Immature natural killer cell (primary cell): ENCODE measurements around the gene TMEM125. TPM values are rescaled to one million over a fixed set of nuclear protein-coding genes. Genes with fewer than 3 reads are reported as not detected.

Experiments
- DNase-seq, 3 donors: peaks; one replicate each; pipeline ENCODE4 v3.0.0; 2022; ENCODE audit warnings: mixed read lengths in 1 of 3
- H3K27ac Mint-ChIP-seq, 6 donors: one replicate each; pipeline ENCODE4 v1.8.0; 2020; ENCODE audit warnings: mixed read lengths in 6 of 6, mild to moderate bottlenecking in 5 of 6, inconsistent platforms in 4 of 6, moderate library complexity in 3 of 6
- H3K27me3 Mint-ChIP-seq, 3 donors: one replicate each; pipeline ENCODE4 v1.8.0; 2020 to 2021; ENCODE audit warnings: low read depth in 3 of 3, mild to moderate bottlenecking in 3 of 3, mixed read lengths in 3 of 3, moderate library complexity in 3 of 3, inconsistent platforms in 1 of 3
- H3K36me3 Mint-ChIP-seq, 3 donors: one replicate each; pipeline ENCODE4 v1.8.0; 2020; ENCODE audit warnings: mixed read lengths in 3 of 3, inconsistent platforms in 2 of 3, mild to moderate bottlenecking in 2 of 3
- H3K4me1 Mint-ChIP-seq, 2 donors: one replicate each; pipeline ENCODE4 v1.8.0; 2020; ENCODE audit warnings: inconsistent platforms in 2 of 2, mild to moderate bottlenecking in 2 of 2, mixed read lengths in 2 of 2, moderate library complexity in 1 of 2
- H3K4me3 Mint-ChIP-seq, 5 donors: one replicate each; pipeline ENCODE4 v1.8.0; 2020; ENCODE audit warnings: mild to moderate bottlenecking in 5 of 5, mixed read lengths in 5 of 5, inconsistent platforms in 3 of 5, moderate library complexity in 3 of 5
- H3K9me3 Mint-ChIP-seq, 6 donors: one replicate each; pipeline ENCODE4 v1.8.0; 2020; ENCODE audit warnings: mild to moderate bottlenecking in 6 of 6, mixed read lengths in 6 of 6, inconsistent platforms in 4 of 6, moderate library complexity in 3 of 6
- polyA plus RNA-seq, 3 donors: library from polyadenylated mRNA; unstranded; fragments of 300-500 nt; fragmentation: Illumina TruSeq; gene quantifications; one replicate each; pipeline ENCODE4 v1.2.3, GENCODE V29; 2021

The TMEM125 gene
- polyA plus RNA-seq: 1 to 10 TPM in 1 of 3 donors, under 1 TPM in 1, not detected in 1; 0.53 to 3.7 TPM

DNA sequence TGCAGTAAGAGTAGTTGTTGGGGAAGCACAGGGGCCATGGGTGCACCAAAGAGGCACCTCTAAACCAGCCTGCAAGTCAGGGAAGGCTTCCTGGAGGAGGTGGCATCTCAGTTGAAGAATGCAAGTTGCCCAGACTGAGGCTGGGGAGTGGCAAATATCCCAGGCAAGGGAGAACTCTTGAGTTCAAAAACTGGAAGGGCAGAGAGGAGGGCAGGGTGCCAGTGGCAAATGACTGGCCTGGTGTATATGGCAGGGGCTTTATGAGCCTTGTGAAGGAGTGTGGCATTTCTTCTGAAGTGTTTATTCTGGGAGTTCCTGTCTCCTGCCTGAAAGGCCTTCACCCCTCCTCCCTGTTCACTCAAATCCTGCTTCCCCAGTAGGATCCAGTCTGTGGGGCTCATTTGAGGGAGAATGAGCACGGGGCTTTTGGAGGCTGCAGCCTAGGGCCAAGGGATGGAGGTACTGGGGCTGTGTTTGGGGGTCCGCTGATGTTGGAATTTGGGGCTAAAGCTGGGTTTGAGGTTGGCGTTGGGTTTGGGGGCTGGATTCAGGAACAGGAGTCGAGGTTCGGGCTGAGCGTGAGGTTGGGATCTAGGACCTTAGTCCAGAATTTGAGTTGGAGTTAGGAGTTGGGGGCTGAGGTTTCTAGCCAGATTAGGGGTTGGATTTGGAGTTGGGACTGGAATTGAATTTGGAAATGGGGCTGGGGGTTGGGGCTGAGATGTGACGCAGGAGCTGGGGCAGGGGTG is at the start of gene TMEM125:
Gene TMEM125 (plus strand): TSS at position 357 of the 749 bp plus-strand sequence. CDS start 2,740 bp downstream, outside the sequence.
- Mint-ChIP-seq H3K4me1 (peaks cover 25 to 27% of the 10 kb centered on the region in 2 donors), H3K27ac (peak within 1 kb of the TSS in 3 of 6 donors; percentile 10 to 63 (median 31)), H3K9me3 (no peaks in the 10 kb centered on the region), H3K4me3 (peak within 1 kb of the TSS; percentile 70 to 84 (median 72)), H3K36me3 (peaks cover 0 to 4% (median 0%) of the 10 kb centered on the region in 3 donors), H3K27me3 (peaks cover 5 to 6% (median 6%) of the 10 kb centered on the region in 3 donors)
- DNase-seq: no peak

DNA sequence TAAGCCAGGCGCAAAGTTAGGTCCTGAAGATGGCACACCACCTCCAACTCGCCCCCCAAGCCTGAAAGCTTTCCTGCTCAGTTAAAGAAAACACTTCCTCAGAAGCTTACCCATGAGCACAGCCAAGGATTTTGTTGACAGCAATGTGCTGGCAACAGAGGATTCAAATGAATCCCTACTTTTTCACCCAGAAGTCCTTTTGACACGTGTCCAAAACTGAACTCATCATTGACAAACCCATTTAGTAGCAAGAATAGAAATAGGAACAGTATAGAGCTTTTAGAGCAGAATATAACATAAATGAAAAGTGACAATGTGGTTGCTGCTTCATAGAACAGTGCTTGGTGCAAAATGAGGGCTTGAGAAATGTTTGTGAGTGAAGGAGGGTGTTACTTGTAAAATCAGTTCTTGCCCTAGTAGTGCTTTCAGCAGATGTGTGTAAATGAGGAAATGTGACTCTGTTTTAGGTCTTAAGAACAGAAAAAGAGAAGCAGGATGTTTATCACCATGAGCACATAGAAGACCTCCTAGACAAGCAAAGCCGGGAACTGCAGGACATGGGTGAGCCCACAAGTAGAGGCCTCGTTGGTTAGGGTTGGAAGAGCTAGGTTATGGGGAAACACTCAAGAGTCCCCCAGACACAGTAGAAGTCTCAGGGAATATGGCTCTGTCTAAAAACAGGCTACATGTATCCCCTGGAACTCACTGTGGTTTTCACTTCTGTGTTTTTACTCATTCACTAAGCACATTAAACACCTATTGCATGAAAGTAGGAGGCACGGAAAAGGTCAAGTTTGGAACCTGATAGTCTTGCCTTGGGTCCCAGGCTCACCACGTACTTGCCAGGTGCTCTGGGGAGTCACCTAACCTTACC is 48.6 kb upstream of the TMEM125 start:
- no peak for DNase-seq
- Mint-ChIP-seq H3K4me1 (no peaks in the 10 kb centered on the region), H3K27ac (no peak overlapping the region), H3K36me3 (no peaks in the 10 kb centered on the region), H3K9me3 (no peaks in the 10 kb centered on the region), H3K4me3 (no peak overlapping the region), H3K27me3 (peaks cover 3 to 5% (median 3%) of the 10 kb centered on the region in 3 donors)

DNA sequence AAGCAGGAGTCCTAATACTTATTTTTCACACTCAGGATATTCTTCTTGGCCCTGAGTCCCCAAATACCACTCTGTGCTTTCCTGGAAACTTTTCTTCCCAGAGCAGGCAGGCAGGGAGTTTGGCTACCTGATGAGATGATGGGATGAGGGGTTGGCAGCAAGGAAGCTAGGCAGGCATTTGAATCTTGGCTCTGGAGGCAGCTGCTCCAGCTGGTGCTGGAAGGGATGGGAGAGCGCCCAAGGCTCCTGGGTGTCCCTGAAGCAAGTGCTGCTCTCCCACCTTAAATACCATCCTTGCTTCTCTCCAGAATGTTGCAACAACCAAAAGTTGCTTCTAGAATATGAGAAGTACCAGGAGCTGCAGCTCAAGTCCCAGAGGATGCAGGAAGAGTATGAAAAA is 48.0 kb upstream of the TMEM125 start:
- no peak overlapping the region for H3K4me3 Mint-ChIP-seq
- H3K4me1 Mint-ChIP-seq: no peaks in the 10 kb centered on the region
- H3K9me3 Mint-ChIP-seq: no peaks in the 10 kb centered on the region
- peaks cover 0 to 5% (median 1%) of the 10 kb centered on the region in 3 donors for H3K27me3 Mint-ChIP-seq
- H3K36me3 Mint-ChIP-seq: no peaks in the 10 kb centered on the region
- no peak overlapping the region for H3K27ac Mint-ChIP-seq
- no peak for DNase-seq

DNA sequence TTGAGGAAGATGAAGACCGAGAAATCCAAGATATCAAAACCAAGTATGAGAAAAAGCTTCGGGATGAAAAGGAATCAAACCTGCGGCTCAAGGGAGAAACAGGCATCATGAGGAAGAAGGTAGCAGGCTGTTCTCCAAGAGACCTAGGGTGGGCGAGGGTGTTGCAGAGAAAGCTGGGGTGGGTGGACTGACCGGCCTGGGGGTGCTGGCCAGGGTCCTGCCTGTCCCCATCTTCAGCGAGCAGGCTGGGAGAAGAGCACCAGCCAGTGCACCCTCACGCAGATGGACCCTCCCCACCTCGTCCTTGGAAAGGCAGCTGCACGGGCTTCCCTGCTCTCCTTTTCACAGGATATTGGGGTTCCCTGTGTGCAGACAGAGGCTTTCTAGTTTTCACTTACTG is 46.9 kb upstream of the TMEM125 start:
- no peaks in the 10 kb centered on the region for H3K4me1 Mint-ChIP-seq
- no peak overlapping the region for H3K27ac Mint-ChIP-seq
- DNase-seq: no peak
- no peak overlapping the region for H3K4me3 Mint-ChIP-seq
- H3K36me3 Mint-ChIP-seq: no peaks in the 10 kb centered on the region
- no peaks in the 10 kb centered on the region for H3K9me3 Mint-ChIP-seq
- H3K27me3 Mint-ChIP-seq: peaks cover 0 to 2% (median 0%) of the 10 kb centered on the region in 3 donors

DNA sequence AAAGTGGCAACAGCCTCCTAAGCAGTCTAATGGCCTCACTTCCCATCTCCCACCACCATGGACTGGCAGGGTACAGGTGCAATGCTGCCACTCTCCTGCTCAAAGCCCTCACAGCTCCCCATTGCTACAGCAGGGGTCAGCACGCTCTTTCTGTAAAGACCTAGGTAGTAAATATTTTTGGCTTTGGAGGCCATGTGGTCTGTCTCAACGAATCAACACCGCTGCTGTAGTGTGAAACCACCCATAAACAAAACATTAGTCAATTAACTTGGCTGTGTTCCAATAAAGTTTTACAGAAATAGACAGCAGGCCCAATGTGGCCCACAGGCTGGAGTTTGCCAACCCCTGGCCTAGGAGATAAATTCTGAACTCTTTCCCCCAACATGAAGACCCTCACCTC is 44.6 kb upstream of the TMEM125 start:
- no peak for DNase-seq
- H3K27me3 Mint-ChIP-seq: peaks cover 0 to 2% (median 1%) of the 10 kb centered on the region in 3 donors
- no peaks in the 10 kb centered on the region for H3K9me3 Mint-ChIP-seq
- H3K4me1 Mint-ChIP-seq: no peaks in the 10 kb centered on the region
- no peaks in the 10 kb centered on the region for H3K36me3 Mint-ChIP-seq
- no peak overlapping the region for H3K27ac Mint-ChIP-seq
- no peak overlapping the region for H3K4me3 Mint-ChIP-seq

DNA sequence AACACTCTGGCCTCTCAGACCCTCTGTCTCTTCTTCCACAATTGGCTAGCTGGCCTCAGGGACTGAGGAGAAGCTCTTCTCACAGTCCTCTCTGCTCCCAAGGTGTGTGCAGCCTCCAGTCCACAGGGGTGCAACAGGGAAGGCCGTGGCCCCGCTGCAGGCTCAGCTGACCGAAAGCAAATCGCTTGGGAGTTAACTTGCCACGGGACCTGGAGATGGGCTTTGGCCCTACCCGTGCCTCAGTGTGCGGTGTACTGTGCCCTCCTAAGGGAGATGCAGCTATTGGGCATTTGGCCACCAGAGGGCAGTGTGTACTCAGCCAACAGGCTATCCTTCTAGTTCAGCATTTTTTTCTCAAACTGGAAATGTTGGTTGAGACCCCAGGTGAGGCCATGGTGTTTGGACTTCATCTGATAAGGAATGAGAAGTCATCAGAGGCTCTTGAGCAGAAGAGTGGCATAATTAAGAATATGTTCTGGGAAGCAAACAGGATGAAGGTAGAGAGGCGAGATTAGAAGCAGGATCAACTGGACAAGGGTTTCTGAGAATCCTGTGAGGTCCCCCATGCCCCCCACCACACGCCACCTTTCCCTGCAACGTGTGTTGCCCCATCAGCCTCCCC is 42.5 kb upstream of the TMEM125 start:
- no peak overlapping the region for H3K4me3 Mint-ChIP-seq

DNA sequence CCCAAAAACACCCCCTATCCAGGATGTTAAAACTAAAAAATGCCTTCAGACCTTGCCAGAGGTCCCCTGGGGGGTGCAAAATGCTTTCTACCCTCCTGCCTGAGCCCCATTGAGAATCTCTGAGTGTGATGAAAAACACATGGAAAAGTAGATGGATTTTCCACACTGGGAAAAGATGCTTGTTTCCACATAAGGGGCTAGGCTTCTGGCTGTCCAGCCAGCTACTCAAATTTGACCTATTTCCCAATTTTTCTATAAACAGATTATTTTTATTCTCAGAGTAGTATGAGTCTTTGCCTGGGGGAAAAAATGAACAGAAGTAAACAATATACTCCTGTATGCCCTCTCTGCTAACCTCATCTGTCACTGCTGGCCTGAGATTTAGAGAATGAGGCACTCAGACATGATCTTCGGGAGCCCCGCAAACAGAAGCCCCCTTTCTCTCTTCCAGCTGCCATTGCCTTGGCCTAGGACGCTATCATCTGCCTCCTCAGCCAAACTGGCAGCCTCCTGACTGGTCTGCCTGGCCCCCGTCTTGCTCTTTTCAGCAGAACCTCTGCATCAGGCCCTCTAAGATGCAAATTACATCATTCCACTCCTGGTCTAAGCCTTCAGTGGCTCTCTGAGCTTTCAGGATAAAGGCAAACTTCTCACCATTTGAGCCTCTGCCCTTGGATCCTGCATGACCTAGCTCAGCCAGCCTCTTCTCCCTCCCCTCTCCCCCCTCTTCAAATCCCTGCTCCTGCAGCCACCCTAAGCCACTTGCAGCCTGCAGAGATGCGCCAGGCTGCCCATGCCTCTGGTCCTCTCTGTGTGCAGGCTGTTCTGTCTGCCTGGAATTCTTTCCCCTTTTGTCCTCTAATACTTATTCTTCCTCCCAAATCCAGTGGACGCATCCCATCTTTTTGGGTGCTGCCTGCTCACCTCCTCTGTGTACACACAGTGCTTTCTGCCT is 39.7 kb upstream of the TMEM125 start:
- Mint-ChIP-seq H3K4me3 (no peak overlapping the region), H3K9me3 (no peaks in the 10 kb centered on the region), H3K4me1 (no peaks in the 10 kb centered on the region), H3K27me3 (peaks cover 0 to 2% (median 0%) of the 10 kb centered on the region in 3 donors), H3K27ac (no peak overlapping the region), H3K36me3 (no peaks in the 10 kb centered on the region)
- DNase-seq: no peak

More for the DNA sequence above, 42.5 kb upstream of the TMEM125 start:
- H3K27ac Mint-ChIP-seq: no peak overlapping the region
- no peaks in the 10 kb centered on the region for H3K36me3 Mint-ChIP-seq
- no peaks in the 10 kb centered on the region for H3K9me3 Mint-ChIP-seq
- peaks cover 0 to 2% (median 1%) of the 10 kb centered on the region in 3 donors for H3K27me3 Mint-ChIP-seq
- H3K4me1 Mint-ChIP-seq: no peaks in the 10 kb centered on the region
- peak; percentile 61 to 70 (median 65) for DNase-seq

DNA sequence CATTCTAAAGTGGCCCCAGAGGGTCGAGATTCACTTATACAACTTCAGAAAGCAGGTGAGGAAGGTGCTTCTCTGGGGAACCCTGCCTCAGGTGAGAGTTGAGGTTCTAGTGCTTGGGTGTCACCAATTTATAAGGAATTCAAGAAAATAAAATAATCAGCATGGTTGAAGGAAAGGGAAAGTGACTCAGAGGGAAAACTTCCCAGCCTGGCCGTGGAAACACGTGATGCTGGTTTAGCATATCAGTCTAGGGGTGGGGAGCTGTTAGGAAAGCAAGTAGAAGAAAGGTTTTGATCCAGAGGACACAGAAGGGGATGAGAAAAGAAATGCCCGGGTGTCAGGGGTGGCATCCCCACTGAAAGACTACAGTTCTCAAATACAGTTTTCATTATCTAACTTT is 37.7 kb upstream of the TMEM125 start:
- Mint-ChIP-seq H3K4me3 (no peak overlapping the region), H3K4me1 (no peaks in the 10 kb centered on the region), H3K9me3 (no peaks in the 10 kb centered on the region), H3K27ac (no peak overlapping the region), H3K27me3 (peaks cover 0 to 2% (median 0%) of the 10 kb centered on the region in 3 donors), H3K36me3 (no peaks in the 10 kb centered on the region)
- DNase-seq: no peak

DNA sequence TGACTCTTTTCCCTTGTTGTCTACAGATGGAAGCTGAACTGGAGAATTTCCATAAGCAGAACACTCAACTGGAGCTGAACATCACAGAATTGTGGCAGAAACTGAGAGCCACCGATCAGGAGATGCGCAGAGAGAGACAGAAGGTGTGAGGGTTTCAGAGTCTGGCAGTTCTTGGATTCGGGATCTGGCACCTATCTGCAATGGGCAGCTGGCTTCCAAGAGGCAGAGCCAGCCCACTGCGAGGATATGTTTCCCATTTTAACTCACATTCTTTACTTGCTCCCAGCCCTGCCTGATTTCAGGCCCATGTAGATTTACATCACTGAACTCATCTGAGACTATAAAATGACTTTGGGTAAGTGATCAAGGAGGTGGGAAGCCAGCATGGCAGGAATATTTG is 37.3 kb upstream of the TMEM125 start:
- H3K36me3 Mint-ChIP-seq: no peaks in the 10 kb centered on the region

DNA sequence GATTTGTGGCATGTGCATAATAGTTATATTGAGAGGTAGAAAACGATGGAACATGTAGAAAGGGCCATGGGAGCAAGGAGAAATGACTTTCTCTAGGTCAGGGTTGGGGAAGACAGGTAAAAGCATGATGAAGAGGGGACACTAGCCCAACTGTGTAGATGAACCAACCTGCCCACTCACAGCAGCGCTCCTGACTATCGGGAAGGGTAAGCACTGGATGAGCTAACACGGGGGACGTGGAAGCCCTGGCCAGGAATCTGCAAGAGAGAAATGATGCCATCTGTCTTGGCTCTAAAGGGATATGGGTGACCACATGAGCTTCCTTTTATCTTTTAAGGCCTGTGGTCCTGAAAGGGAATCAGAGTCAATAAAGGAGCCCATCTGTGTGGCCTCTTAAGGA is 36.2 kb upstream of the TMEM125 start:
- no peak for DNase-seq
- H3K27me3 Mint-ChIP-seq: peaks cover 0 to 2% (median 0%) of the 10 kb centered on the region in 3 donors
- H3K27ac Mint-ChIP-seq: no peak overlapping the region
- H3K36me3 Mint-ChIP-seq: no peaks in the 10 kb centered on the region
- H3K4me3 Mint-ChIP-seq: no peak overlapping the region
- H3K4me1 Mint-ChIP-seq: no peaks in the 10 kb centered on the region
- no peaks in the 10 kb centered on the region for H3K9me3 Mint-ChIP-seq

More for the DNA sequence above, 37.3 kb upstream of the TMEM125 start:
- Mint-ChIP-seq H3K4me3 (no peak overlapping the region), H3K27me3 (peaks cover 0 to 2% (median 0%) of the 10 kb centered on the region in 3 donors), H3K9me3 (no peaks in the 10 kb centered on the region), H3K27ac (no peak overlapping the region), H3K4me1 (no peaks in the 10 kb centered on the region)
- no peak for DNase-seq

DNA sequence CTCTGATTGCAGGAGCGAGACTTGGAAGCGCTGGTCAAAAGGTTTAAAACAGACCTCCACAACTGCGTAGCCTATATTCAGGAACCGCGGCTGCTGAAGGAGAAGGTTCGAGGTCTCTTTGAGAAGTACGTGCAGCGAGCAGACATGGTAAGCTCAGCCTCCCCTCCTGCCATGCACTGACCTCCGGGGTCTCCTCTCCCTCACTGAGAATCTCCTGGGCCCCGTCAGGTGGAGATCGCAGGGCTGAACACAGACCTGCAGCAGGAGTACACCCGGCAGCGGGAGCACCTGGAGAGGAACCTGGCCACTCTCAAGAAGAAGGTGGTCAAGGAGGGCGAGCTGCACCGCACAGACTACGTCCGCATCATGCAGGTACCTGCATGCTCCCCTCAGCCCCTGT is 35.5 kb upstream of the TMEM125 start:
- Mint-ChIP-seq H3K27ac (no peak overlapping the region), H3K9me3 (no peaks in the 10 kb centered on the region), H3K36me3 (no peaks in the 10 kb centered on the region), H3K4me3 (no peak overlapping the region), H3K27me3 (no peaks in the 10 kb centered on the region), H3K4me1 (no peaks in the 10 kb centered on the region)
- DNase-seq: no peak

DNA sequence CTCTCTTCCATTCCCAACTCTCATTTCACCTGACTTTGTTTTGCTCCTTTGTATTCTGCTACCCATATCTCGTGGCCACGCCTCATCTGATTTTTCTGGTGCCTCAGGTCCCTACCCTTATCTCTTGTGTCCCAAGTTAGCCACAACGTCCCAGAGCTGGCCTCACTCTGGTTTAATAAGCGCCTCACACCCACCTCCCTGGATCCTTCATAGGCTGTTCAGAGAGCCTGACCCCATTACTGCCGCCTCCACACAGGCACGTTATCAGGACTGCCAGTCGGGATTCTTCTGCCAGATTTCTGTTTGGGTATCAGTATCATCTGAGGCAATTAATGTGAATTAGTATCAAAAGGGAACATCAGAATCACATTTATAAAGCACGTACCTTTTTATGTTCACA is 34.7 kb upstream of the TMEM125 start:
- no peaks in the 10 kb centered on the region for H3K9me3 Mint-ChIP-seq
- no peak overlapping the region for H3K27ac Mint-ChIP-seq
- no peaks in the 10 kb centered on the region for H3K27me3 Mint-ChIP-seq
- H3K36me3 Mint-ChIP-seq: no peaks in the 10 kb centered on the region
- H3K4me3 Mint-ChIP-seq: no peak overlapping the region
- no peaks in the 10 kb centered on the region for H3K4me1 Mint-ChIP-seq
- no peak for DNase-seq
